RCC 7860 (cell line): ENCODE results near the gene FKBP8.
"Not testable (repeated sequence)": the region's sequence is repeated elsewhere in the genome, so short reads cannot be mapped to it uniquely, and the experiment has no call there.

ENCODE experiments used
- DNase-seq: peaks from one replicate; pipeline ENCODE4 v3.0.0-alpha.2; 2015; ENCODE audit warnings: low spot score
- FAIRE-seq: peaks from 2 replicates; lab custom pipeline; 2012; peaks lifted over from hg19 to GRCh38; lab: Jason Lieb, UNC

Gene FKBP8

GRCh38 chr19:18542941-18543813 lies at the start of gene FKBP8:
FKBP8 (minus strand) TSS chr19:18543573; CDS start chr19:18541970, 1,603 bp downstream.
- DNase-seq (peak; percentile 54), FAIRE-seq (no peak)

- DNase-seq, FAIRE-seq: not testable (repeated sequence)
Measured at GRCh38 chr19:18592732-18593131, 49.4 kb upstream of the FKBP8 start.

DNA sequence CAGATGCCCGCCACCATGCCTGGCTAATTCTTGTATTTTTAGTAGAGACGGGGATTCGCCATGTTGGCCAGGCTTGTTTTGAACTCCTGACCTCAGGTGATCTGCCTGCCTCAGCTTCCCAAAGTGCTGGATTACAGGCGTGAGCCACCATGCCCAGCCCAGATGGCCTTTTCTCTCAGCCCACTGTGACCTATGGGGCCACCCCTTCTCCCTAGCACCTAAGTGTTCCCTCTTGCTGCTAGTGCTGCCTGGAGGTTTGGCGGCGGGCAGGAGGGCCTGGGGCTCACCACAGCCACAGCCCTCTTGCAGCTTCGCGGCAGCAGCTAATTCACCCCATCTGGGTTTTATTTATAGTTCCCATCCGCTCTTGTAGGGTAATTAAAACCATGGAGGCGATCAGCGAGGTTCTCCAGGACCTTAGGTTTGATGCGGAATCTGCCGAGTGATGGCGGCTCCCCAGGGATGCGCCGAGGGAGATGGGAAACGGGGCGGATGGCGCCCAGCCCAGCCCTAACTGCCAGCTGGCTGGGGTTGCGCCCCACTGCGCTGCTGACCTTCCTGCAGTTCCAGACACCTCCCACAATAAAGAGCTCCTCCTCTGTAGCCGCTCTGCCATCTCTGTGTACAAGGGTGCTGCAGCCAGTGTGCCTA lies 48.5 kb upstream of the FKBP8 start:
- DNase-seq (no peak), FAIRE-seq (no peak)

DNA sequence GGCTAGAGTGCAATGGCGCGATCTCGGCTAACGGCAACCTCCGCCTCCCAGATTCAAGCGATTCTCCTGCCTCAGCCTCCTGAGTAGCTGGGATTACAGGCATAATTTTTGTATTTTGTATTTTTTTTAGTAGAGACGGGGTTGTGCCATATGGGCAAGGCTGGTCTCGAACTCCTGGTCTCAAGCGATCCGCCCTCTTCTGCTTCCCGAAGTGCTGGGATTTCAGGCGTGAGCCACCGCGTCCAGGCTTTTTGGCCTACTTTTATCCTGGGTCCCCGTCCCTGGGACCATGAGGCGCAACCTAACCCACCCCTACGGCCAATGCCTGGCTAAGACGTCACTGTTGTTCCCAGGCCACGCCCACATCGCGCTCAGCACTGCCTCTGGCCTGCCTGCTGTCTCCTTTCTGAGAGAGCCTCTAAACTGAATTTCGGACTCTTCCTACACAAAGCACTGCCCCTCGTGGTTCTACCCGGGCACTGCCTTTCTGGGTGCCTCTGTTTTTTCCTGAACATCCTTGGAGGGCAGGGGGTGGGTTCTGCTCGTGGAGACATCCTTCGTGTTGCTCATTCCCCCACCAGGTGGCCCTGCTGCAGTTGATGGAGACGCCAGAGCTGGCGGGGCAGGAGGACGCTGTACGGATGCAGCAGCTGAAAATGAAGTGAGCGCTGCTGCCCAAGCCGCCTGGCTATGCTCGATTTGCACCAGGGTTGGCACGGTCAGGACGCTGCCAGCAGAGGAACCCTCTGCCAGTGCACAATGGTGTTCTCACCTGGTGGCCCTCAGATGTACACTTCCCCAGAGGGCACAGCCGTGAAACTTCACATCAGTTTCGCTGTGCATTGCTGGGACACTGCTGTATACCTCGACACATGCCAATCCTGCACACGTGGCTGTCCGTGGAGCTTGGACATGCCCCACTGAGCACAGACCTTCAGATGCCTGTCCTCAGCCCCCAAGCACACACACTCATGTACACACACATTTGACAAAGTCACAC lies 47.2 kb upstream of the FKBP8 start:
- FAIRE-seq (no peak), DNase-seq (no peak)

DNA sequence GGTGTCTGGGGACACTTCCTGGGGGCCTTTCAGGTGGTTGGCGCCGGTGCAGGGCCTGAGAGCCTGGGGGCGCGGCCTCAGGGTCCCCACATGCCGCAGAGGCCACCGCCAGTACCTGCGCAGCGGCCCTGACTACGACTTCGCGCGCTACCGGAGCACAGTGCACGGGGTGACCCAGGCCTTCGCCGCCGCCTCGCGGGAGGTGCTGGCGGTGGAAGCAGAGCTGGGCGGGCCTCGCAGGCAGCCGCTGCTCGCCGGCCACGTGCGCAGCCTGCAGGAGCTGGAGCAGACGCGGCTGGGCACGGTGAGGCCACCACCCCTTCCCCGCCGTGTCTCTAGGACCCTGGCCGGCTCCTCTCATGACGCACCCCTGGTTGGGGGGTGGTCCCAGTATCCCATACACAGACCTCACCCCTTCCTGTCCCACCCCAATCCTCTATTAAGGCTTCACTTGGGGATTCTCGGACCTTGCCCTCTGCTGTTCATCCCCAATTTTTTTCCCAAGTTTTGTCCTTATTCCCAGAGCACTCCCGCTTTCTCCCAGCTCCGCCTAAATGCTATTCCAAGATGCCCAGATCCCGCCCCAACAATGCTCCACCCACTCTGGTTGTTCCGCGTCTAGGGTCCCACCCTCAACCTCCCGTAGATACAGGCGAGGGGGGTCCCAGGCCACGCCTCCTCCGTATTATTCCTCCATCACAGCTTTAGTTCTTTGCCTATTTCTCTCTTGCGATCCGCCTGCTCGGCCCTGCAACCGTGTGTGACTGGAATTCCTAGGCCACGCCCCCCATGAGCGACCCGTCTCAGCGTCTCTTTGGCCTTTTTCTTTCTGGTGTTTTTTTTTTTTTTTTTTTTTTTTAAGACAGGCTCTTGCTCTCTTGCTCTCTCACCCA lies 46.3 kb upstream of the FKBP8 start:
- no peak for FAIRE-seq
- DNase-seq = peak; percentile 31

- FAIRE-seq (no peak), DNase-seq (peak; percentile 60)
Measured at GRCh38 chr19:18588611-18589379, 45.4 kb upstream of the FKBP8 start, which contains the start of gene REX1BD. REX1BD (plus strand) TSS chr19:18588798; CDS start chr19:18588802, 4 bp downstream.

DNA sequence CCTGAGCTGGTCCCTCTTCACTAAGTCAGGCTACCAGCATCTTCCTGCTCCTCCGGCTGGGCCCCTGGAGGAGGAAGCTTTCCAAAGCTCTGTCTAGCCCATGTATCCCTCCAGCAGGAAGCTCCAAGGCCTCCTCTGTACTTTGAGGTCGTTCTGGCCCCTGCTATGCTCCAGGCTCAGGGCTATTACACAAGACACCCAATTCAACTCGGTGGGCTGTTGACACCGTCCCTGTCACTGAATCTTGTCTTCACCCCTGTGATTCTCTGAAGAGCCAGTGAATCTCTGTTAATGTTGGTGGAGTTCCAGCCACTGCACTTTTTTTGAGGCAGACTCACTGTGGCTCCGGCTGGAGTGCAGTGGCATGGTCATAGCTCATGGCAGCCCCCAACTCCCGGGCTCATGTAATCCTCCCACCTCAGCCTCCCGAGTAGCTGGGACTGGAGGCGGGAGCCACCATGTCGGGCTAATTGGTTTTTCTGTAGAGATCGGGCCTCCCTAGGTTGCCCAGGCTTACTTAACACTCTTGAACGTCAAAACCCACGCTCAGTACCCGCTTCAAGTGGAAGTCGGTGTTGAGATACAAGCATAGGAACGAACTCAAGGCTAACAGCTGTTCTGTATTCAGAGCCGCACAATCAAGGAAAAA lies 44.7 kb upstream of the FKBP8 start:
- FAIRE-seq = no peak
- DNase-seq = no peak

DNA sequence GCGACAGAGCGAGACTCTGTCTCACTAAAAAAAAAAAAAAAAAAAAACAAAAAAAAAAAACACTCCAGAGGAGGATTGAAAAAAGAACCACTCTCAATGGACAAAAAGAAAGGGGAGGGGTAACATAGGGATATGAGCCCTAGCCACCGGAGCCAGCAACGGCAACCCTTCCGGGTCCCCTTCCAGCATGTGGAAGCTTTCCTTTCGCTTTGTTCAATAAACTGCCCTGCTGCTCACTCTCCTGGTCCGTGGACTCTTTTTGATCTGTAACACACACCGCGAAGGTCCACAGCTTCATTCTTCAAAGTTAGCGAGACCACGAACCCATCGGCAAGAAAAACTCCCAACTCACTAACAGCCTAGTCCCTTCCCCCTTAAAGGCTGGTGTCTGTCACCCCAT lies 44.2 kb upstream of the FKBP8 start:
- no peak for DNase-seq
- no peak for FAIRE-seq

DNA sequence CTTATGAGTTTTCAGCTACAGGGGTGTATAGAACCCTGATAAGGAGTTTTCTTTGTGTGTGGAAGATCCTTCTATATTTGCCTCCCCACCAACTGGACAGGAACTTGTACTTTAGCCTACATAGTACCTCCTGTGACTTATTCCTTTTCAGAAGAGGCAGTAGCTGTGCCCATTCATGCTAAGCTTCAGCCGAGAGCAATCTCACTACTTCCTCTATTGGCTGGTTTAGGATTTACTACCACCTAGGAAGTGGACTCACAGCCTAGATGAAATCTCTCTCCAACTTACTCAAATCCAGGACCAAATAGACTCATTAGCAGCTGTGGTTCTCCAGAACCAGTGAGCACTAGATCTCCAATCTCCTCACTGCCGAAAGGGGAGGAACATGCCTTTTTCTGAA lies 42.9 kb upstream of the FKBP8 start:
- FAIRE-seq (no peak), DNase-seq (no peak)

- DNase-seq (no peak), FAIRE-seq (no peak)
Measured at GRCh38 chr19:18580311-18580710, 36.9 kb upstream of the FKBP8 start.

GRCh38 chr19:18577365-18577914 lies 34.1 kb upstream of the FKBP8 start:
- FAIRE-seq (no peak), DNase-seq (no peak)

GRCh38 chr19:18576383-18576782 lies 33.0 kb upstream of the FKBP8 start:
- DNase-seq = no peak
- FAIRE-seq = no peak

DNA sequence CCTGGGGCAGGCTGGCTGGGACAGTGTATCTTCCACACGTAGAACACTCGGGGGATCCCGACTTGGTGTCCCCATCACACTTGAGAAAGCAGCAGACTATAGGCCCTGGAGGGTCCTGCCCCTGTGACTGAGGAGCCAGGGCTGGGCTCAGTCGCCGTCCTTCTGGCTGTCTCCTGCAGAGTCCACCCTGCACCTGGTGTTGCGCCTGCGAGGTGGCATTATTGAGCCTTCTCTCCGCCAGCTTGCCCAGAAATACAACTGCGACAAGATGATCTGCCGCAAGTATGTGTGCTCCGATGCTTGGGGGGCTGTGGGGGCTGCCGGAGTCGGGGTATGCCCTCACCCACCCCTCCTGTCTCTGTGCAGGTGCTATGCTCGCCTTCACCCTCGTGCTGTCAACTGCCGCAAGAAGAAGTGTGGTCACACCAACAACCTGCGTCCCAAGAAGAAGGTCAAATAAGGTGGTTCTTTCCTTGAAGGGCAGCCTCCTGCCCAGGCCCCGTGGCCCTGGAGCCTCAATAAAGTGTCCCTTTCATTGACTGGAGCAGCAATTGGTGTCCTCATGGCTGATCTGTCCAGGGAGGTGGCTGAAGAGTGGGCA lies 31.4 kb upstream of the FKBP8 start:
- FAIRE-seq = no peak

DNA sequence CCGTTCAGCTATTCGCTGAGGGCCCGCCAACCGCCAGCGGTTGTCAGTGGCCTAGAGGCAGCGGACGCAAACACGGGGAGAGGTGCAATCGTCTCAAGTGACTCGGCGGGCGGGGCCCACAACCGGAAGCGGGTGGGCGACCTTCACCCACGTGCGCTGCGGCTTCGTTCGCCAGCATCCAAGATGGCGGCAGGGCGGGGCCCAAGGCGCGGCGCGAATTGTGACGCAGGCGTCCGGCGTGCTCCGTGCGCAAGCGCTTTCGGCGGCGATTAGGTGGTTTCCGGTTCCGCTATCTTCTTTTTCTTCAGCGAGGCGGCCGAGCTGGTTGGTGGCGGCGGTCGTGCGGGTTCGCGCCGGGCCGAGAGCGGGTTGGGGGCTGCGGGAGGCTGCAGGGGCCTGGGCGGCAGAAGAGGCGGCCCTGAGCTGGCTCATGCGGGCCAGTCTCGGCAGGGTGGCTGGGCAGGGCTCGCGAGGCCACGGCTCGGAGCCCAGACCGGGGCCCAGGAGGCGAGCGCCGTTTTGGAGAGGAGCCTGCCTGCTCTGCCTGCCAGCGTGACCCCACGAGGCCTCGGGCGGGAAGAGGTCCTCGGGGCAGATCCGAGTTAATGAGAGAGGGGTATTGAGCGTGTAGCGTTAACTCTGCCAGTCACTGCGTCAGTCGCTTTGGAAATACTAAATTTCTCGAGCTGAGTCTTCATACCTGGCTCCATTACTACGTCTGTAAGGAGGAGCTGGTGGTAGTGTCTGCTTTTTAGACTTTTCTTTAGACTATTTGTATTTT lies 28.4 kb upstream of the FKBP8 start, which contains the start of gene UBA52:
TSS of gene UBA52 (plus strand) at position 294 of the 781 bp plus-strand sequence. CDS start 1,444 bp downstream, outside the sequence.
- FAIRE-seq = peak; percentile 67
- peak; percentile 84 for DNase-seq

More for the DNA sequence above, 31.4 kb upstream of the FKBP8 start:
- DNase-seq = no peak

DNA sequence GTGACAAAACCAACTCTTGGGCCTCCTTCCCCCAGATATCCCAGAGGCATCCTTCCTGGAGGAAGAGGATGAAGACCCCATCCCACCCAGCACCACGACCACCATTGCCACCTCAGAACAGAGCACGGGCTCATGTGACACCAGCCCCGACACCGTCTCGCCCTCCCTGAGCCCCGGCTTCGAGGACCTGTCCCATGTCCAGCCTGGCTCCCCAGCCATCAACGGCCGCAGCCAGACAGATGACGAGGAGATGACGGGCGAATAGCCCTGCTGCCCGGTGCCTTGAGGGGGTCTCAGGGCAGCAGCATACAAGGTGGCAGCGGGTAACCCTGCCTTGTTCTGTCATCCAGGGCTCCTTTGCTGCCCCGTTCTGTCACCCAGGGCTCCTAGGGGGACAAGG lies 25.0 kb upstream of the FKBP8 start:
- DNase-seq = no peak
- no peak for FAIRE-seq

- DNase-seq (no peak), FAIRE-seq (no peak)
Measured at GRCh38 chr19:18566953-18567352, 23.6 kb upstream of the FKBP8 start.

DNA sequence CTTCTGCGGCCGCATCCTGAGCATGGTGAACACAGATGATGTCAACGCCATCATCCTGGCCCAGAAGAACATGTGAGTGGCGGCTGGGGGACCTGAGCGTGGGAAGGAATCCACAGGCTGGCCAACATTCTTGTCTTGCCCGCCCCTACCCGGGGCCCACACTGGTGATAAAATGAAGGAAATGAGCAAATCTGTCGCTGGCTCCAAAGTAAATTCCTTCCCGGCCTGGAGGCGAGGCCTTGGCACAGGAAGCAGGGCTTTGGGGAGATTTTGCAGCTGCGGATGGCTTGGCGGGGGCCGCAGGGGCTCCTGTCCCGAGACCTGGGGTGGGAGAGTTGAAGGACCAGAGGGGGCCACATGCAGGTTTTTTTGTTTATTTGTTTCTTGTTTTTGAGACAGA lies 18.7 kb upstream of the FKBP8 start:
- DNase-seq = no peak
- no peak for FAIRE-seq
